ENCODE results near the gene GRIK1. TPM values are rescaled to one million over a fixed set of nuclear protein-coding genes. Genes with fewer than 3 reads are reported as not detected.

Gene GRIK1
- total RNA-seq, 4 donors from 2014 or later, result not detected

DNA sequence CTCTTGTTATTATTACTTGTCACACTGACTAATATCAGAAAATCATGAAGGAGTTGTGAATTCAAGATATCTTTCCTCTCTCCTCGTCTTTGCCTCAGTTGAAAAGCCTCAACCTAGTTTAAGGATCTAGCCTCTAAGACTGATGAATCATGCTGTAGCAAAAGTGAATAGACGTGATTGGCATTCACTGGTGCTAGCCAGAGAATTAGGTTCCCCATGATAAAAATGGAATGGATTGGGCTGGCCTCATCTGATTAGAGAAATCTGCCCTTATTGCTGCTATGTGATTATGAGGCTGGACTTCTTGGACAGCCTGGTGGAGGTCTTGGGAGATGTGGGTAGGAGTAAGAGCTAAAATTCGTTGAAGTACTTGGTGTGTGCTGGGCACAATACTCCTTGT lies 432.8 kb downstream of the GRIK1 start:
- H3K27me3 ChIP-seq, result no peaks in the 10 kb centered on the region
- in situ Hi-C loops (cut with MboI; ENCODE audit: low pct_ligation_motif_present in 1 of 4, low pct_unique_long_range_greater_than_20kb in 1 of 4, low sequenced_read_pairs in 3 of 4), result no loop called here
- WGBS, 2 donors (ENCODE audit: low coverage in 1 of 2), result 70 to 82% methylated on average over 3 of the region's 3 CpGs
- no peaks in the 10 kb centered on the region for H3K4me1 ChIP-seq
- no peak for DNase-seq
- no peaks in the 10 kb centered on the region for H3K36me3 ChIP-seq
- no peak overlapping the region for H3K27ac ChIP-seq
- H3K9me3 ChIP-seq, result no peaks in the 10 kb centered on the region
- no peak for TF ChIP-seq POLR2A (IDR thresholded peaks at IDR 0.05)
- no peak for TF ChIP-seq EP300 (IDR thresholded peaks at IDR 0.05; ENCODE audit: low read depth)
- TF ChIP-seq, protein P1, sequence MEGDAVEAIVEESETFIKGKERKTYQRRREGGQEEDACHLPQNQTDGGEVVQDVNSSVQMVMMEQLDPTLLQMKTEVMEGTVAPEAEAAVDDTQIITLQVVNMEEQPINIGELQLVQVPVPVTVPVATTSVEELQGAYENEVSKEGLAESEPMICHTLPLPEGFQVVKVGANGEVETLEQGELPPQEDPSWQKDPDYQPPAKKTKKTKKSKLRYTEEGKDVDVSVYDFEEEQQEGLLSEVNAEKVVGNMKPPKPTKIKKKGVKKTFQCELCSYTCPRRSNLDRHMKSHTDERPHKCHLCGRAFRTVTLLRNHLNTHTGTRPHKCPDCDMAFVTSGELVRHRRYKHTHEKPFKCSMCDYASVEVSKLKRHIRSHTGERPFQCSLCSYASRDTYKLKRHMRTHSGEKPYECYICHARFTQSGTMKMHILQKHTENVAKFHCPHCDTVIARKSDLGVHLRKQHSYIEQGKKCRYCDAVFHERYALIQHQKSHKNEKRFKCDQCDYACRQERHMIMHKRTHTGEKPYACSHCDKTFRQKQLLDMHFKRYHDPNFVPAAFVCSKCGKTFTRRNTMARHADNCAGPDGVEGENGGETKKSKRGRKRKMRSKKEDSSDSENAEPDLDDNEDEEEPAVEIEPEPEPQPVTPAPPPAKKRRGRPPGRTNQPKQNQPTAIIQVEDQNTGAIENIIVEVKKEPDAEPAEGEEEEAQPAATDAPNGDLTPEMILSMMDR (IDR thresholded peaks at IDR 0.05), result no peak
- no peak for TF ChIP-seq POLR2AphosphoS5 (IDR thresholded peaks at IDR 0.05)
- intact Hi-C loops (cut with DNase I; ENCODE audit: low total_unique reads), result no loop called here
- H3K4me3 ChIP-seq, result no peak overlapping the region

DNA sequence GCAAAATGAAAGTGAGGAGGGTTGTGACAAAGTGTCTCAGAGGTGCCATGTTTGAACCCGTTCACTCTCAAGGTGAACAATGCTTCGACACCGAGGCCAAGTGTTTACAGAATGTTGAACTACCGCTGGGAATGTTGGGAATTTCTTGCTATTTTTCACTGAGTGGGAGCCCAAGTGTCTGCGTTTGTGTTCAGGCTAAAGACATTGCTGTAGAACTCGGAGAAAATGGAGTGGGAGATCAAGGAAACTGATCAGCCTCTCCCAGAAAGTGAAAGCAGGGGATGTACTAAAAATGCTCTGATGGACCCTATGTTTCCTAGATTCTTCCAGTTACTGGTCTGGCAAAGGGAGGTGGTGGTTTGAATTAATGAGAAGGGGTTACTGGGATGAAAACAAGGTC lies 433.6 kb downstream of the GRIK1 start:
- intact Hi-C loops (cut with DNase I; ENCODE audit: low total_unique reads), result no loop called here
- Histone ChIP-seq H3K4me1 (no peaks in the 10 kb centered on the region), H3K27me3 (no peaks in the 10 kb centered on the region), H3K9me3 (no peaks in the 10 kb centered on the region), H3K27ac (no peak overlapping the region), H3K4me3 (no peak overlapping the region), H3K36me3 (no peaks in the 10 kb centered on the region)
- in situ Hi-C loops (cut with MboI; ENCODE audit: low pct_ligation_motif_present in 1 of 4, low pct_unique_long_range_greater_than_20kb in 1 of 4, low sequenced_read_pairs in 3 of 4), result no loop called here
- no peak for DNase-seq
- TF ChIP-seq POLR2AphosphoS5 (IDR thresholded peaks at IDR 0.05) (no peak), POLR2A (IDR thresholded peaks at IDR 0.05) (no peak), EP300 (IDR thresholded peaks at IDR 0.05; ENCODE audit: low read depth) (no peak)
- TF ChIP-seq, protein P1 (IDR thresholded peaks at IDR 0.05), result no peak
- 64 to 100% methylated on average over 1 to 6 of the region's 6 CpGs for WGBS, 2 donors (ENCODE audit: low coverage in 1 of 2)

DNA sequence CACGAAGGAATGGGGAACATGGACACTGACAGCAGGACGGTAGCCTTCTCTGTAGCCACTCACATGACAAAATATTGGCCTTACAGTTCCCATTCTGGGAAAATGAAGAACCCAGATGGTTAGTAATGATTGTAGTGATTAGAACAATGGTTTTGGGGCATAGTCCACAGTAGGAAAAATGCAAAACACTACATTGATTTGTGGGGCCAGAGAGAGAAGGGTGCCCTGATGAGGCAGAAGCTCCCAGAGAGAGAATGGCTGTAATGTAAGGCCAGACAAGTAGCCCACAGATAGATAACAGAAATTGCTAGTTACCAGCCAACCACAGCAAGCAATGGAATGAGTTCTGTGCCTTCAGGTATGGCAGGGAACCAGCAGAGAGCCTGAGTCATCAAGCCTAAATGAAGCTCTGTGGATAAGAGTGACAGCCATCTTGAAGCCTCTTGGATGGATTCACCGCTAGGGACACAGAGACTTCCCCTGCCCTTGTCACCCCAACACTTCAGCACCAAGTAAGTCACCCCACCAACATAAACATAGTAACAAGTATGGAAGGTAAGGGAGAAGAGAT lies 435.0 kb downstream of the GRIK1 start:
- no peak for DNase-seq
- in situ Hi-C loops (cut with MboI; ENCODE audit: low pct_ligation_motif_present in 1 of 4, low pct_unique_long_range_greater_than_20kb in 1 of 4, low sequenced_read_pairs in 3 of 4), result no loop called here
- H3K9me3 ChIP-seq, result no peaks in the 10 kb centered on the region
- no peaks in the 10 kb centered on the region for H3K4me1 ChIP-seq
- intact Hi-C loops (cut with DNase I; ENCODE audit: low total_unique reads), result loop anchor here (5.0 kb wide), 1 partner anchor 1172 kb away; no protein-coding TSS in a partner anchor
- H3K27ac ChIP-seq, result no peak overlapping the region
- 67 to 68% methylated on average over 3 of the region's 3 CpGs for WGBS, 2 donors (ENCODE audit: low coverage in 1 of 2)
- no peaks in the 10 kb centered on the region for H3K27me3 ChIP-seq
- H3K36me3 ChIP-seq, result no peaks in the 10 kb centered on the region
- H3K4me3 ChIP-seq, result no peak overlapping the region
- TF ChIP-seq EP300 (IDR thresholded peaks at IDR 0.05; ENCODE audit: low read depth) (no peak), POLR2AphosphoS5 (IDR thresholded peaks at IDR 0.05) (no peak), POLR2A (IDR thresholded peaks at IDR 0.05) (no peak)
- TF ChIP-seq, protein P1 (IDR thresholded peaks at IDR 0.05), result no peak

DNA sequence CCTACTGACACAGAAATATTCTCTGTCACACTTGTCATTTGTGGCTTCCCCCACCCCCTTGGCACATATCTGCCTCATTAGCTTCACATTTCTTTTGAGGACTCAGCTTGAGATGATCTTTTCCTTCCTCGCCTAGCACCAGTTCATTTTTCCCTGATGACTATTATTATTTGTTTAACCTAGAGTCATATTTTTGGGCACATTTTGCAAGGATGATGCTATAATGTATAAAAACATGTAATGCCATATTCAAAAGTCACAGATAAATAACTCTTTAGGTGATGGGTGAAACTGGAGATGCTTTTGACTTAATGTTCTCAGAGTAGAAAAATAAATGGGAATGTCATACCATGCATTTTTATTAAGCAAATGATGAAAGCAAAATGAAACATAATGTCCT lies 438.3 kb downstream of the GRIK1 start:
- in situ Hi-C loops (cut with MboI; ENCODE audit: low pct_ligation_motif_present in 1 of 4, low pct_unique_long_range_greater_than_20kb in 1 of 4, low sequenced_read_pairs in 3 of 4) (no loop called here), intact Hi-C loops (cut with DNase I; ENCODE audit: low total_unique reads) (loop anchor here (5.0 kb wide), 1 partner anchor 1176 kb away; no protein-coding TSS in a partner anchor)
- DNase-seq, result no peak
- H3K27ac ChIP-seq, result no peak overlapping the region
- H3K27me3 ChIP-seq, result no peaks in the 10 kb centered on the region
- no peaks in the 10 kb centered on the region for H3K36me3 ChIP-seq
- TF ChIP-seq POLR2A (IDR thresholded peaks at IDR 0.05), result no peak
- no peak for TF ChIP-seq POLR2AphosphoS5 (IDR thresholded peaks at IDR 0.05)
- TF ChIP-seq EP300 (IDR thresholded peaks at IDR 0.05; ENCODE audit: low read depth), result no peak
- TF ChIP-seq, protein P1 (IDR thresholded peaks at IDR 0.05), result no peak
- H3K4me3 ChIP-seq, result no peak overlapping the region
- 85 to 86% methylated on average over 1 of the region's 1 CpG for whole genome bisulfite sequencing, 2 donors (ENCODE audit: low coverage in 1 of 2)
- no peaks in the 10 kb centered on the region for H3K4me1 ChIP-seq
- H3K9me3 ChIP-seq, result no peaks in the 10 kb centered on the region
